Endothelial cell of umbilical vein (primary cell): Measurements from ENCODE around the gene WAPL. TPM values are rescaled to one million over a fixed set of nuclear protein-coding genes. Genes with fewer than 3 reads are reported as not detected.

ENCODE experiments used
- BruUV-seq: library from RNA; stranded (reverse); fragments of 400-500 nt; replicated peaks from 2 replicates; lab custom pipeline; 2021; lab: Mats Ljungman, UMichigan
- CTCF ChIA-PET: fragments of 300-600, 350-600 bp; sonication (Branson Sonifier 250); formaldehyde crosslinking; loops from one replicate; lab custom pipeline; 2021; ENCODE audit warnings: antibody characterized with exemption, inconsistent platforms; lab: Charles Lee
- POLR2A ChIA-PET: fragments of 300-600, 350-600 bp; sonication (Branson Sonifier 250); formaldehyde crosslinking; loops from one replicate; lab custom pipeline; 2021; ENCODE audit warnings: antibody characterized with exemption, inconsistent platforms; lab: Charles Lee
- DNase-seq: peaks from one replicate; pipeline ENCODE4 v3.0.0-alpha.2; 2011; ENCODE audit warnings: low read depth, low spot score
- FAIRE-seq: peaks from 2 replicates; lab custom pipeline; 2011; peaks lifted over from hg19 to GRCh38; lab: Jason Lieb, UNC
- H2AFZ ChIP-seq: 2 replicates; pipeline ENCODE4 v1.6.0; 2012; ENCODE audit warnings: low read depth, low read length, control low read depth, inconsistent platforms
- H3K27ac ChIP-seq: 2 replicates; pipeline ENCODE4 v1.5.1; 2011; ENCODE audit warnings: low read depth, mild to moderate bottlenecking, control low read depth, low read length, moderate library complexity; ENCODE audit not compliant: insufficient read depth
- H3K27me3 ChIP-seq, 2 experiments: 2 replicates each; pipeline versions ENCODE4 v1.6.0 to v1.6.1; 2011; ENCODE audit warnings: low read length in 2 of 2, mixed read lengths in 1 of 2; ENCODE audit not compliant: control insufficient read depth in 2 of 2, insufficient read depth in 2 of 2
- H3K36me3 ChIP-seq, 2 experiments: 2 replicates in 1 of 2; 3 replicates in 1 of 2; pipeline ENCODE4 v1.5.1; 2011; ENCODE audit warnings: low read length in 2 of 2, mild to moderate bottlenecking in 1 of 2, moderate library complexity in 1 of 2; ENCODE audit not compliant: control insufficient read depth in 2 of 2, insufficient read depth in 2 of 2; ENCODE audit errors: extremely low read depth in 1 of 2
- H3K4me1 ChIP-seq: 3 replicates; pipeline ENCODE4 v1.5.1; 2011; ENCODE audit warnings: mild to moderate bottlenecking, low read length; ENCODE audit not compliant: control insufficient read depth, insufficient read depth; ENCODE audit errors: extremely low read depth
- H3K4me2 ChIP-seq: 2 replicates; pipeline ENCODE4 v1.6.1; 2011; ENCODE audit warnings: low read length, control low read depth, mixed read lengths; ENCODE audit not compliant: insufficient read depth
- H3K4me3 ChIP-seq, 3 experiments: fragments of 200-600 bp in 1 of 3; sonication (generic), shearing (Covaris generic) in 1 of 3; replicated peaks in 1 of 3; 2 replicates each; pipeline ENCODE4 v1.5.1; 2011 to 2016; ENCODE audit warnings: control low read depth in 3 of 3, low read length in 3 of 3, mild to moderate bottlenecking in 2 of 3, inconsistent platforms in 1 of 3, low read depth in 1 of 3, moderate library complexity in 1 of 3; ENCODE audit not compliant: insufficient read depth in 1 of 3
- H3K79me2 ChIP-seq: 2 replicates; pipeline ENCODE4 v1.6.0; 2012; ENCODE audit warnings: low read length, inconsistent platforms; ENCODE audit not compliant: control insufficient read depth, insufficient read depth
- H3K9ac ChIP-seq: replicated peaks from 2 replicates; pipeline ENCODE3; 2011; ENCODE audit warnings: low read length, control low read depth; ENCODE audit not compliant: insufficient read depth; ENCODE audit errors: extremely low read depth
- H3K9me1 ChIP-seq: replicated peaks from 3 replicates; pipeline ENCODE4 v1.6.0; 2011; ENCODE audit warnings: mild to moderate bottlenecking, low read length; ENCODE audit not compliant: control insufficient read depth, insufficient read depth; ENCODE audit errors: extremely low read depth
- H3K9me3 ChIP-seq: replicated peaks from 2 replicates; pipeline ENCODE4 v1.5.1; 2012; ENCODE audit warnings: low read length, inconsistent platforms; ENCODE audit not compliant: control insufficient read depth, insufficient read depth
- H4K20me1 ChIP-seq: replicated peaks from 2 replicates; pipeline ENCODE3; 2011; ENCODE audit warnings: mild to moderate bottlenecking, low read length; ENCODE audit not compliant: control insufficient read depth, insufficient read depth; ENCODE audit errors: extremely low read depth
- CTCF ChIP-seq, 2 donors: IDR thresholded peaks; 1 replicate in 1 of 2; 2 replicates in 1 of 2; pipeline ENCODE4 v1.5.1; 2011; ENCODE audit warnings: low read length in 2 of 2, mild to moderate bottlenecking in 2 of 2, moderate library complexity in 2 of 2, control low read depth in 1 of 2, inconsistent platforms in 1 of 2, low read depth in 1 of 2; ENCODE audit not compliant: insufficient read depth in 1 of 2; ENCODE audit errors: extremely low read depth in 1 of 2
- EZH2 ChIP-seq: IDR thresholded peaks from 2 replicates; pipeline ENCODE4 v1.6.1; 2012; ENCODE audit warnings: borderline replicate concordance, low read depth, mild to moderate bottlenecking, moderate library complexity, low read length, inconsistent platforms; ENCODE audit not compliant: severe bottlenecking
- FOS ChIP-seq: IDR thresholded peaks from 2 replicates; pipeline ENCODE4 v1.6.1; 2011; ENCODE audit warnings: mild to moderate bottlenecking, low read length, moderate library complexity, borderline replicate concordance; ENCODE audit not compliant: insufficient read depth
- GATA2 ChIP-seq: IDR thresholded peaks from 2 replicates; pipeline ENCODE4 v1.7.0; 2011; ENCODE audit warnings: low read depth, mild to moderate bottlenecking, moderate library complexity, mixed read lengths, low read length; ENCODE audit not compliant: insufficient read length, insufficient read depth
- JUN ChIP-seq: IDR thresholded peaks from 2 replicates; pipeline ENCODE4 v1.6.1; 2011; ENCODE audit warnings: borderline replicate concordance, low read depth; ENCODE audit not compliant: insufficient read length, insufficient read depth
- MAX ChIP-seq: IDR thresholded peaks from 2 replicates; pipeline ENCODE4 v1.6.1; 2011; ENCODE audit not compliant: insufficient read depth, insufficient read length
- MYC ChIP-seq: IDR thresholded peaks from one replicate; pipeline ENCODE4 v1.6.1; 2011; ENCODE audit warnings: mild to moderate bottlenecking, low read depth, low read length
- POLR2A ChIP-seq: IDR thresholded peaks from 2 replicates; pipeline ENCODE4 v1.6.1; 2012; ENCODE audit warnings: low read depth, mild to moderate bottlenecking, control low read depth, low read length
- POLR2AphosphoS5 ChIP-seq: IDR thresholded peaks from 2 replicates; pipeline ENCODE4 v1.6.1; 2012; ENCODE audit warnings: low read depth, mild to moderate bottlenecking, control low read depth, low read length, moderate library complexity; ENCODE audit not compliant: insufficient read depth
- dilution Hi-C: fragments of 300-500 bp; cut with MboI; formaldehyde crosslinking; loops from one replicate; pipeline ENCODE4 v1.15.0; 2019; ENCODE audit warnings: low sequenced_read_pairs; ENCODE audit not compliant: extremely low pct_ligation_motif_present
- intact Hi-C: fragments of 100-400 bp; cut with micrococcal nuclease; formaldehyde crosslinking; loops from one replicate; pipeline ENCODE4 v1.10.0; 2022
- polyA plus RNA-seq, 4 experiments: library from polyadenylated mRNA; depleted of rRNA in 3 of 4; stranded (reverse) in 3 of 4; unstranded in 1 of 4; fragments of >200 nt; gene quantifications; 2 replicates each; pipeline versions ENCODE4 v1.2.1 to v1.2.3, GENCODE V29; 2011 to 2012; ENCODE audit warnings: missing spikeins in 1 of 4
- total RNA-seq: library from RNA; stranded (reverse); gene quantifications from 2 replicates; pipeline ENCODE4 v1.2.3, GENCODE V29; 2021

The WAPL gene
- total and polyA plus RNA-seq, 2 donors (not counting 3 experiments of a cell fraction or from before 2014, with no cell fraction given) = 9.2 to 35.1 TPM

GRCh38 chr10:86506499-86506898 is 15.1 kb downstream of the WAPL start:
- BruUV-seq = no TSS peak

More at GRCh38 chr10:86506499-86506898, 15.1 kb downstream of the WAPL start:
- no peak overlapping the region for H3K4me2 ChIP-seq
- no peak overlapping the region for H2AFZ ChIP-seq
- peaks cover 8% of the 10 kb centered on the region for H4K20me1 ChIP-seq
- H3K4me1 ChIP-seq = peaks cover 6% of the 10 kb centered on the region
- intact Hi-C loops = no loop called here
- dilution Hi-C loops = no loop called here
- FAIRE-seq (no peak), DNase-seq (no peak)
- H3K9me3 ChIP-seq = no peaks in the 10 kb centered on the region
- peaks cover 93% of the 10 kb centered on the region for H3K79me2 ChIP-seq
- H3K27me3 ChIP-seq = no peaks in the 10 kb centered on the region
- ChIA-PET POLR2A (no interaction called here), CTCF (no interaction called here)
- peaks cover 0 to 5% of the 10 kb centered on the region in 2 experiments for H3K36me3 ChIP-seq
- no peak overlapping the region for H3K4me3 ChIP-seq
- H3K9ac ChIP-seq = no peak overlapping the region
- no peak overlapping the region for H3K27ac ChIP-seq
- TF ChIP-seq POLR2AphosphoS5 (no peak), MYC (no peak), GATA2 (no peak), EZH2 (no peak), FOS (no peak), CTCF (IDR thresholded peaks at IDR 0.05; ENCODE audit: extremely low read depth in 1 of 2, insufficient read depth in 1 of 2, low read depth in 1 of 2, low read length in 2 of 2) (no peak), JUN (no peak), POLR2A (no peak), MAX (no peak)
- no peaks in the 10 kb centered on the region for H3K9me1 ChIP-seq
